ENCODE data around the gene ARID5B. TPM values are rescaled to one million over a fixed set of nuclear protein-coding genes. Genes with fewer than 3 reads are reported as not detected.

ARID5B gene
- total RNA-seq, 1 donor from 2014 or later: 36.9 TPM

- no peak for DNase-seq (ENCODE audit: extremely low spot score, unreplicated experiment)
- peaks cover 32% of the 10 kb centered on the region for H3K36me3 Mint-ChIP-seq
- H3K9me3 Mint-ChIP-seq: no peaks in the 10 kb centered on the region
- H3K27me3 Mint-ChIP-seq: no peaks in the 10 kb centered on the region
- H3K4me1 Mint-ChIP-seq (ENCODE audit: unreplicated experiment): peaks cover 18% of the 10 kb centered on the region
- TF ChIP-seq CTCF (conservative IDR thresholded peaks at IDR 0.05): no peak
- H3K27ac Mint-ChIP-seq: no peak overlapping the region
- no peak overlapping the region for H3K4me3 Mint-ChIP-seq
These were observed 56.3 kb downstream of the ARID5B start for GRCh38 chr10:61957806-61958205.

GRCh38 chr10:61958311-61958710, 56.8 kb downstream of the ARID5B start:
- Mint-ChIP-seq H3K27ac (no peak overlapping the region), H3K9me3 (no peaks in the 10 kb centered on the region), H3K36me3 (peaks cover 32% of the 10 kb centered on the region), H3K27me3 (no peaks in the 10 kb centered on the region), H3K4me1 (ENCODE audit: unreplicated experiment) (peaks cover 23% of the 10 kb centered on the region), H3K4me3 (no peak overlapping the region)
- no peak for DNase-seq (ENCODE audit: extremely low spot score, unreplicated experiment)
- no peak for TF ChIP-seq CTCF (conservative IDR thresholded peaks at IDR 0.05)

- no peak overlapping the region for H3K27ac Mint-ChIP-seq
- H3K4me3 Mint-ChIP-seq: no peak overlapping the region
- no peaks in the 10 kb centered on the region for H3K9me3 Mint-ChIP-seq
- H3K36me3 Mint-ChIP-seq: peaks cover 28% of the 10 kb centered on the region
- no peak for TF ChIP-seq CTCF (conservative IDR thresholded peaks at IDR 0.05)
- no peak for DNase-seq (ENCODE audit: extremely low spot score, unreplicated experiment)
- no peaks in the 10 kb centered on the region for H3K27me3 Mint-ChIP-seq
- peaks cover 27% of the 10 kb centered on the region for H3K4me1 Mint-ChIP-seq (ENCODE audit: unreplicated experiment)
These were observed 57.3 kb downstream of the ARID5B start for GRCh38 chr10:61958805-61959204.

GRCh38 chr10:61959814-61960213, 58.3 kb downstream of the ARID5B start:
- Mint-ChIP-seq H3K9me3 (no peaks in the 10 kb centered on the region), H3K36me3 (peaks cover 24% of the 10 kb centered on the region), H3K4me3 (no peak overlapping the region), H3K27ac (no peak overlapping the region), H3K27me3 (no peaks in the 10 kb centered on the region), H3K4me1 (ENCODE audit: unreplicated experiment) (peaks cover 35% of the 10 kb centered on the region)
- TF ChIP-seq CTCF (conservative IDR thresholded peaks at IDR 0.05): no peak
- DNase-seq (ENCODE audit: extremely low spot score, unreplicated experiment): no peak

- Mint-ChIP-seq H3K4me1 (ENCODE audit: unreplicated experiment) (peaks cover 35% of the 10 kb centered on the region), H3K27ac (no peak overlapping the region), H3K36me3 (peaks cover 19% of the 10 kb centered on the region), H3K9me3 (no peaks in the 10 kb centered on the region), H3K4me3 (no peak overlapping the region), H3K27me3 (no peaks in the 10 kb centered on the region)
- no peak for DNase-seq (ENCODE audit: extremely low spot score, unreplicated experiment)
- TF ChIP-seq CTCF (conservative IDR thresholded peaks at IDR 0.05): no peak
These were observed 59.1 kb downstream of the ARID5B start for GRCh38 chr10:61960396-61961120.
